ENCODE data around the gene LPP. TPM values are rescaled to one million over a fixed set of nuclear protein-coding genes. Genes with fewer than 3 reads are reported as not detected.

LPP gene
- total and polyA plus RNA-seq, 10 of the 15 experiments (the other 5 are each of a cell fraction or from before 2014, with no cell fraction given), result under 0.01 to 0.62 (median 0.03) TPM

DNA sequence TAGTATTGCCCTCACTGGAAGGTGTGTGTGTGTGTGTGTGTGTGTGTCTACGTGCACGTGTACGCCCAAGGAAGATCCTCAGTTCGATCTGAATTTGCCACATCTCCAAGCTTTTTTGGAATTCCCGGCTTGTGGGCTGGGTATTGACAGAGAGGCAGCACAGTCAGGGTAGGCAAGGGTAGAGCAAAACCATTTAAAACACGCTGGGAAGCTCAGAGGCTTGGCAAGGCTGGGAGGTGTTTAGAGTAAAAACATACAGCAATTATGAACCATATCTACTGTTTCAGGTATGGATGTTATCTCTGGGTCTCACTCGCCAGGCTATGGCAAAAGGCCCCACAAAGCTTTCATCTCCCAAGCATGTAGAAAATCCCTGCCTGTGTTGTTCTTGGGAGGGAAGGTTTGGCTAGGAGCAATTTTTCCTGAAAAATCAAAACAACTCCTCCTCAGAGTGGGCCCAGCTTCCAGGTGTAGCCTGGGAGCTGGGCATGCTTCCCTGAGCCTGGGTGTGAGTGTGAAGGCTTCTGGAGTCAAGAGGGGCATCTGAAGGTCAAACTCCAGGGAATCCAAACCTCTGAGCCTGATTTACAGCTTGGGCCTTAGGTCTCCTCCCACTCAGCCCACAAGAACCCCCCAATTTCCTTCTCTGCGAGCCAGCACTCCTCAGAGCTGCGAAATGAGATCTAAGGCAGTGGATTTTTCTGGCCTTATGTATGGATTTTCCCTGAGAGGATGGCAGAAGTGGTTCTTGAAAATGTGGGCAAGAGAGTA lies 773.0 kb downstream of the LPP start:
- RAD21 ChIA-PET (ENCODE audit: unreplicated experiment), result no interaction called here
- H2AFZ ChIP-seq (ENCODE audit: control insufficient read depth, low read depth, low read length), result no peak overlapping the region
- H4K20me1 ChIP-seq (ENCODE audit: control insufficient read depth, insufficient read depth), result no peaks in the 10 kb centered on the region
- DNase-seq (ENCODE audit: low read depth, low spot score) (no peak), FAIRE-seq (no peak), ATAC-seq (no peak)
- H3K9me3 ChIP-seq (replicated peaks; ENCODE audit: control insufficient read depth, insufficient read depth, low read length), result no peaks in the 10 kb centered on the region
- in situ Hi-C loops (cut with MboI), result no loop called here
- intact Hi-C loops (cut with micrococcal nuclease; ENCODE audit: unreplicated experiment), result no loop called here
- SMC1A ChIA-PET (ENCODE audit: uncharacterized antibody, unreplicated experiment), result no interaction called here
- no peaks in the 10 kb centered on the region for H3K79me2 ChIP-seq (ENCODE audit: control insufficient read depth, insufficient read depth, low read length)
- no peak overlapping the region for H3K4me3 ChIP-seq
- BruUV-seq (replicated peaks), result no TSS peak
- no peaks in the 10 kb centered on the region; a peak in 2 of 4 replicates for H3K27me3 ChIP-seq (replicated peaks in 1 of 2; ENCODE audit: control insufficient read depth in 2 of 2, insufficient read depth in 2 of 2, low read length in 1 of 2)
- H3K4me1 ChIP-seq (ENCODE audit: control insufficient read depth, insufficient read depth, low read length), result no peaks in the 10 kb centered on the region
- no peak overlapping the region for H3K4me2 ChIP-seq (ENCODE audit: control insufficient read depth, insufficient read depth)
- POLR2A ChIA-PET, result no interaction called here
- no peak overlapping the region for H3K9ac ChIP-seq (ENCODE audit: control insufficient read depth, insufficient read depth, low read length)
- H3K36me3 ChIP-seq (ENCODE audit: control insufficient read depth in 2 of 2, insufficient read depth in 2 of 2, low read length in 1 of 2), result no peaks in the 10 kb centered on the region
- CTCF ChIA-PET, result interaction anchor here (1.1 kb wide), 1 partner anchor 29 kb away, joined by 5 read pairs; no protein-coding TSS in a partner anchor
- H3K27ac ChIP-seq (ENCODE audit: control insufficient read depth, insufficient read depth), result no peak overlapping the region
- 24% methylated on average over 9 of the region's 9 CpGs for WGBS (ENCODE audit: insufficient coverage, insufficient replicate concordance, low lambda C conversion rate, missing lambda C conversion rate)
- TF ChIP-seq FOXM1 (IDR thresholded peaks at IDR 0.05; ENCODE audit: low read depth, low read length), result no peak
- TF ChIP-seq, protein P1, sequence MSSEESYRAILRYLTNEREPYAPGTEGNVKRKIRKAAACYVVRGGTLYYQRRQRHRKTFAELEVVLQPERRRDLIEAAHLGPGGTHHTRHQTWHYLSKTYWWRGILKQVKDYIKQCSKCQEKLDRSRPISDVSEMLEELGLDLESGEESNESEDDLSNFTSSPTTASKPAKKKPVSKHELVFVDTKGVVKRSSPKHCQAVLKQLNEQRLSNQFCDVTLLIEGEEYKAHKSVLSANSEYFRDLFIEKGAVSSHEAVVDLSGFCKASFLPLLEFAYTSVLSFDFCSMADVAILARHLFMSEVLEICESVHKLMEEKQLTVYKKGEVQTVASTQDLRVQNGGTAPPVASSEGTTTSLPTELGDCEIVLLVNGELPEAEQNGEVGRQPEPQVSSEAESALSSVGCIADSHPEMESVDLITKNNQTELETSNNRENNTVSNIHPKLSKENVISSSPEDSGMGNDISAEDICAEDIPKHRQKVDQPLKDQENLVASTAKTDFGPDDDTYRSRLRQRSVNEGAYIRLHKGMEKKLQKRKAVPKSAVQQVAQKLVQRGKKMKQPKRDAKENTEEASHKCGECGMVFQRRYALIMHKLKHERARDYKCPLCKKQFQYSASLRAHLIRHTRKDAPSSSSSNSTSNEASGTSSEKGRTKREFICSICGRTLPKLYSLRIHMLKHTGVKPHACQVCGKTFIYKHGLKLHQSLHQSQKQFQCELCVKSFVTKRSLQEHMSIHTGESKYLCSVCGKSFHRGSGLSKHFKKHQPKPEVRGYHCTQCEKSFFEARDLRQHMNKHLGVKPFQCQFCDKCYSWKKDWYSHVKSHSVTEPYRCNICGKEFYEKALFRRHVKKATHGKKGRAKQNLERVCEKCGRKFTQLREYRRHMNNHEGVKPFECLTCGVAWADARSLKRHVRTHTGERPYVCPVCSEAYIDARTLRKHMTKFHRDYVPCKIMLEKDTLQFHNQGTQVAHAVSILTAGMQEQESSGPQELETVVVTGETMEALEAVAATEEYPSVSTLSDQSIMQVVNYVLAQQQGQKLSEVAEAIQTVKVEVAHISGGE (CRISPR knock-in tag; IDR thresholded peaks at IDR 0.05), result no peak
- TF ChIP-seq SUZ12 (IDR thresholded peaks at IDR 0.05; ENCODE audit: unreplicated experiment), result no peak
- no peak for TF ChIP-seq CBX3 (IDR thresholded peaks at IDR 0.05; ENCODE audit: borderline replicate concordance, low read depth)
- TF ChIP-seq, protein P2, sequence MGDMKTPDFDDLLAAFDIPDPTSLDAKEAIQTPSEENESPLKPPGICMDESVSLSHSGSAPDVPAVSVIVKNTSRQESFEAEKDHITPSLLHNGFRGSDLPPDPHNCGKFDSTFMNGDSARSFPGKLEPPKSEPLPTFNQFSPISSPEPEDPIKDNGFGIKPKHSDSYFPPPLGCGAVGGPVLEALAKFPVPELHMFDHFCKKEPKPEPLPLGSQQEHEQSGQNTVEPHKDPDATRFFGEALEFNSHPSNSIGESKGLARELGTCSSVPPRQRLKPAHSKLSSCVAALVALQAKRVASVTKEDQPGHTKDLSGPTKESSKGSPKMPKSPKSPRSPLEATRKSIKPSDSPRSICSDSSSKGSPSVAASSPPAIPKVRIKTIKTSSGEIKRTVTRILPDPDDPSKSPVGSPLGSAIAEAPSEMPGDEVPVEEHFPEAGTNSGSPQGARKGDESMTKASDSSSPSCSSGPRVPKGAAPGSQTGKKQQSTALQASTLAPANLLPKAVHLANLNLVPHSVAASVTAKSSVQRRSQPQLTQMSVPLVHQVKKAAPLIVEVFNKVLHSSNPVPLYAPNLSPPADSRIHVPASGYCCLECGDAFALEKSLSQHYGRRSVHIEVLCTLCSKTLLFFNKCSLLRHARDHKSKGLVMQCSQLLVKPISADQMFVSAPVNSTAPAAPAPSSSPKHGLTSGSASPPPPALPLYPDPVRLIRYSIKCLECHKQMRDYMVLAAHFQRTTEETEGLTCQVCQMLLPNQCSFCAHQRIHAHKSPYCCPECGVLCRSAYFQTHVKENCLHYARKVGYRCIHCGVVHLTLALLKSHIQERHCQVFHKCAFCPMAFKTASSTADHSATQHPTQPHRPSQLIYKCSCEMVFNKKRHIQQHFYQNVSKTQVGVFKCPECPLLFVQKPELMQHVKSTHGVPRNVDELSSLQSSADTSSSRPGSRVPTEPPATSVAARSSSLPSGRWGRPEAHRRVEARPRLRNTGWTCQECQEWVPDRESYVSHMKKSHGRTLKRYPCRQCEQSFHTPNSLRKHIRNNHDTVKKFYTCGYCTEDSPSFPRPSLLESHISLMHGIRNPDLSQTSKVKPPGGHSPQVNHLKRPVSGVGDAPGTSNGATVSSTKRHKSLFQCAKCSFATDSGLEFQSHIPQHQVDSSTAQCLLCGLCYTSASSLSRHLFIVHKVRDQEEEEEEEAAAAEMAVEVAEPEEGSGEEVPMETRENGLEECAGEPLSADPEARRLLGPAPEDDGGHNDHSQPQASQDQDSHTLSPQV (IDR thresholded peaks at IDR 0.05), result no peak
- TF ChIP-seq, protein P3, sequence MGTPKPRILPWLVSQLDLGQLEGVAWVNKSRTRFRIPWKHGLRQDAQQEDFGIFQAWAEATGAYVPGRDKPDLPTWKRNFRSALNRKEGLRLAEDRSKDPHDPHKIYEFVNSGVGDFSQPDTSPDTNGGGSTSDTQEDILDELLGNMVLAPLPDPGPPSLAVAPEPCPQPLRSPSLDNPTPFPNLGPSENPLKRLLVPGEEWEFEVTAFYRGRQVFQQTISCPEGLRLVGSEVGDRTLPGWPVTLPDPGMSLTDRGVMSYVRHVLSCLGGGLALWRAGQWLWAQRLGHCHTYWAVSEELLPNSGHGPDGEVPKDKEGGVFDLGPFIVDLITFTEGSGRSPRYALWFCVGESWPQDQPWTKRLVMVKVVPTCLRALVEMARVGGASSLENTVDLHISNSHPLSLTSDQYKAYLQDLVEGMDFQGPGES (IDR thresholded peaks at IDR 0.05), result no peak
- TF ChIP-seq, protein P4, sequence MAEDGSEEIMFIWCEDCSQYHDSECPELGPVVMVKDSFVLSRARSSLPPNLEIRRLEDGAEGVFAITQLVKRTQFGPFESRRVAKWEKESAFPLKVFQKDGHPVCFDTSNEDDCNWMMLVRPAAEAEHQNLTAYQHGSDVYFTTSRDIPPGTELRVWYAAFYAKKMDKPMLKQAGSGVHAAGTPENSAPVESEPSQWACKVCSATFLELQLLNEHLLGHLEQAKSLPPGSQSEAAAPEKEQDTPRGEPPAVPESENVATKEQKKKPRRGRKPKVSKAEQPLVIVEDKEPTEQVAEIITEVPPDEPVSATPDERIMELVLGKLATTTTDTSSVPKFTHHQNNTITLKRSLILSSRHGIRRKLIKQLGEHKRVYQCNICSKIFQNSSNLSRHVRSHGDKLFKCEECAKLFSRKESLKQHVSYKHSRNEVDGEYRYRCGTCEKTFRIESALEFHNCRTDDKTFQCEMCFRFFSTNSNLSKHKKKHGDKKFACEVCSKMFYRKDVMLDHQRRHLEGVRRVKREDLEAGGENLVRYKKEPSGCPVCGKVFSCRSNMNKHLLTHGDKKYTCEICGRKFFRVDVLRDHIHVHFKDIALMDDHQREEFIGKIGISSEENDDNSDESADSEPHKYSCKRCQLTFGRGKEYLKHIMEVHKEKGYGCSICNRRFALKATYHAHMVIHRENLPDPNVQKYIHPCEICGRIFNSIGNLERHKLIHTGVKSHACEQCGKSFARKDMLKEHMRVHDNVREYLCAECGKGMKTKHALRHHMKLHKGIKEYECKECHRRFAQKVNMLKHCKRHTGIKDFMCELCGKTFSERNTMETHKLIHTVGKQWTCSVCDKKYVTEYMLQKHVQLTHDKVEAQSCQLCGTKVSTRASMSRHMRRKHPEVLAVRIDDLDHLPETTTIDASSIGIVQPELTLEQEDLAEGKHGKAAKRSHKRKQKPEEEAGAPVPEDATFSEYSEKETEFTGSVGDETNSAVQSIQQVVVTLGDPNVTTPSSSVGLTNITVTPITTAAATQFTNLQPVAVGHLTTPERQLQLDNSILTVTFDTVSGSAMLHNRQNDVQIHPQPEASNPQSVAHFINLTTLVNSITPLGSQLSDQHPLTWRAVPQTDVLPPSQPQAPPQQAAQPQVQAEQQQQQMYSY (CRISPR knock-in tag; IDR thresholded peaks at IDR 0.05), result no peak
- no peak for TF ChIP-seq MEF2A (IDR thresholded peaks at IDR 0.05; ENCODE audit: insufficient read depth, low read depth, low read length)
- TF ChIP-seq NFXL1 (IDR thresholded peaks at IDR 0.05; ENCODE audit: borderline replicate concordance), result no peak
- no peak for TF ChIP-seq YBX1 (IDR thresholded peaks at IDR 0.05)

Data from GM12878 (cell line).